OCI-LY1 (cell line): ENCODE results near the gene RRAGD.

Experiments
- H2AFZ ChIP-seq: fragments of 200-600 bp; sonication (generic), shearing (Covaris generic); 2 replicates; pipeline ENCODE4 v1.6.0; 2014; ENCODE audit warnings: antibody characterized with exemption, mild to moderate bottlenecking, low read length
- H3F3A ChIP-seq: fragments of 200-600 bp; sonication (generic), shearing (Covaris generic); 2 replicates; pipeline ENCODE4 v1.6.0; 2014; ENCODE audit warnings: mild to moderate bottlenecking, antibody characterized with exemption, low read length, moderate library complexity; ENCODE audit not compliant: insufficient read depth
- H3K27ac ChIP-seq: fragments of 200-600 bp; sonication (generic); 2 replicates; pipeline ENCODE4 v1.5.1; 2014; ENCODE audit warnings: low read length, mixed run types, mild to moderate bottlenecking, low read depth; ENCODE audit not compliant: poor library complexity, severe bottlenecking
- H3K27me3 ChIP-seq: fragments of 200-600 bp; sonication (generic); 2 replicates; pipeline ENCODE4 v1.6.0; 2014; ENCODE audit warnings: antibody characterized with exemption, mild to moderate bottlenecking, low read length, moderate library complexity; ENCODE audit not compliant: insufficient read depth
- H3K36me3 ChIP-seq: fragments of 200-600 bp; sonication (generic); 2 replicates; pipeline ENCODE4 v1.6.1; 2014; ENCODE audit warnings: mild to moderate bottlenecking, antibody characterized with exemption, low read length, moderate library complexity, mixed read lengths; ENCODE audit not compliant: insufficient read depth
- H3K4me1 ChIP-seq: fragments of 200-600 bp; sonication (generic); 2 replicates; pipeline ENCODE4 v1.5.1; 2014; ENCODE audit warnings: mild to moderate bottlenecking, low read length, moderate library complexity; ENCODE audit not compliant: insufficient read depth, severe bottlenecking
- H3K4me2 ChIP-seq: fragments of 200-600 bp; sonication (generic), shearing (Covaris generic); 2 replicates; pipeline ENCODE4 v1.6.1; 2014; ENCODE audit warnings: low read length
- H3K4me3 ChIP-seq: fragments of 200-600 bp; sonication (generic); 2 replicates; pipeline ENCODE4 v1.5.1; 2014; ENCODE audit warnings: low read length, low read depth, mild to moderate bottlenecking, mixed read lengths; ENCODE audit not compliant: poor library complexity, severe bottlenecking
- H3K79me2 ChIP-seq: fragments of 200-600 bp; shearing (Covaris generic); 2 replicates; pipeline ENCODE4 v1.6.1; 2016; ENCODE audit warnings: mixed run types, low read length, mixed read lengths; ENCODE audit not compliant: insufficient read depth
- H3K9ac ChIP-seq: fragments of 200-600 bp; sonication (generic), shearing (Covaris generic); 2 replicates; pipeline ENCODE4 v1.6.1; 2014; ENCODE audit warnings: mild to moderate bottlenecking, low read length, mixed read lengths
- H3K9me2 ChIP-seq: fragments of 200-600 bp; sonication (generic), shearing (Covaris generic); 2 replicates; pipeline ENCODE4 v1.6.1; 2014; ENCODE audit warnings: low read depth, mild to moderate bottlenecking, low read length, mixed read lengths
- H3K9me3 ChIP-seq: fragments of 200-600 bp; shearing (Covaris generic); 2 replicates; pipeline ENCODE4 v1.6.1; 2014; ENCODE audit warnings: low read length, mixed read lengths
- H4K20me1 ChIP-seq: fragments of 200-600 bp; sonication (generic), shearing (Covaris generic); 2 replicates; pipeline ENCODE4 v1.6.0; 2016; ENCODE audit warnings: mild to moderate bottlenecking, low read length; ENCODE audit not compliant: insufficient read depth
- EZH2 ChIP-seq: fragments of 200-600 bp; sonication (generic), shearing (Covaris generic); IDR thresholded peaks from 2 replicates; pipeline ENCODE4 v1.8.0; 2017; ENCODE audit warnings: borderline replicate concordance, mixed run types, mild to moderate bottlenecking, antibody characterized with exemption, low read length, moderate library complexity, mixed read lengths
- TF ChIP-seq, protein P1 (sequence below): fragments of 200-600 bp; sonication (generic), shearing (Covaris generic); IDR thresholded peaks from 2 replicates; pipeline ENCODE4 v1.5.1; 2017; ENCODE audit warnings: mild to moderate bottlenecking, antibody characterized with exemption, low read length, moderate library complexity, mixed read lengths

RRAGD gene

DNA sequence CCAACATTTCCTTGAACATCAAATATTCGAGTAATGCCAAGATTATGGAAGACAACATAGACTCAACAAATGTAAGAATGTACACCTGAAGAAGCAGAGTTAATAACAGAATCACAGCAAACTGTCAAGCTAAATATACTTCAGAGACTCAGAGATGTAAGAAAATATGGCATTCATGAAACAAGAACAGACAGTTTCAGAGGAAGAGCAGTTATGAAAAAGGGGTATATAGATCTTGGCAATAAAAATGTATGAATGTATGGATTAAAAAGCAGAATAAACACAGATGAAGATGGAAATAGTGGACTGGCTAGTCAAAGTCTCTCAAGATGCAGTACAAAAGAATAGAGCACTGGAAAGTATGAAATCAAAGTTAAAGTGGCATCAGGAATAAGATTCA is 18.4 kb downstream of the RRAGD start:
- H3F3A ChIP-seq: no peaks in the 10 kb centered on the region
- no peaks in the 10 kb centered on the region for H3K9me3 ChIP-seq
- no peak overlapping the region for H3K27ac ChIP-seq
- H3K4me2 ChIP-seq: no peak overlapping the region
- no peaks in the 10 kb centered on the region for H3K27me3 ChIP-seq
- no peak overlapping the region for H3K9ac ChIP-seq
- H3K36me3 ChIP-seq: no peaks in the 10 kb centered on the region
- H3K79me2 ChIP-seq: no peaks in the 10 kb centered on the region
- H3K4me1 ChIP-seq: no peaks in the 10 kb centered on the region
- H3K4me3 ChIP-seq: no peak overlapping the region
- no peaks in the 10 kb centered on the region for H4K20me1 ChIP-seq
- no peak overlapping the region for H2AFZ ChIP-seq
- TF ChIP-seq, protein P1, sequence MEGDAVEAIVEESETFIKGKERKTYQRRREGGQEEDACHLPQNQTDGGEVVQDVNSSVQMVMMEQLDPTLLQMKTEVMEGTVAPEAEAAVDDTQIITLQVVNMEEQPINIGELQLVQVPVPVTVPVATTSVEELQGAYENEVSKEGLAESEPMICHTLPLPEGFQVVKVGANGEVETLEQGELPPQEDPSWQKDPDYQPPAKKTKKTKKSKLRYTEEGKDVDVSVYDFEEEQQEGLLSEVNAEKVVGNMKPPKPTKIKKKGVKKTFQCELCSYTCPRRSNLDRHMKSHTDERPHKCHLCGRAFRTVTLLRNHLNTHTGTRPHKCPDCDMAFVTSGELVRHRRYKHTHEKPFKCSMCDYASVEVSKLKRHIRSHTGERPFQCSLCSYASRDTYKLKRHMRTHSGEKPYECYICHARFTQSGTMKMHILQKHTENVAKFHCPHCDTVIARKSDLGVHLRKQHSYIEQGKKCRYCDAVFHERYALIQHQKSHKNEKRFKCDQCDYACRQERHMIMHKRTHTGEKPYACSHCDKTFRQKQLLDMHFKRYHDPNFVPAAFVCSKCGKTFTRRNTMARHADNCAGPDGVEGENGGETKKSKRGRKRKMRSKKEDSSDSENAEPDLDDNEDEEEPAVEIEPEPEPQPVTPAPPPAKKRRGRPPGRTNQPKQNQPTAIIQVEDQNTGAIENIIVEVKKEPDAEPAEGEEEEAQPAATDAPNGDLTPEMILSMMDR: no peak
- no peak for TF ChIP-seq EZH2
- no peaks in the 10 kb centered on the region for H3K9me2 ChIP-seq

DNA sequence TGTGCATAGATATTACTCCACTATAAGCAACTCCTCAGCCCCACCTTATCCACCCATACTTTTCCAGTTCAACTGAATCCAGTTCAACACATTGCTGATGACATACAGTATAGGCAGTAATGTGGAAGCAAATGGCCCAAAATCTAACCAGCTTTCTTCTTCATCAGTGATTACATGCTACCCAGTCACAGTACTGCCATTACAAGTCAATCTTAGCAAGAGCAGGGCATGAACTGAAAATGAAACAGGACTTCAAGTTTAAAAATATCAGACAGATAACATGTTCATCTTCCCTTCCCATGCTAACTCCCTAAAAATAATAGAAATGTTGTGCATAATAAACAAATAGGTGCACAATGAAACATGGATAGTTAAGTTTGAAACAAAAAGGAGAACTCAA is 19.2 kb downstream of the RRAGD start:
- H3K9me3 ChIP-seq: no peaks in the 10 kb centered on the region
- H3K27me3 ChIP-seq: no peaks in the 10 kb centered on the region
- H3K27ac ChIP-seq: no peak overlapping the region
- H3K4me1 ChIP-seq: peaks cover under 1% of the 10 kb centered on the region
- H3F3A ChIP-seq: no peaks in the 10 kb centered on the region
- H3K79me2 ChIP-seq: no peaks in the 10 kb centered on the region
- H2AFZ ChIP-seq: no peak overlapping the region
- no peaks in the 10 kb centered on the region for H4K20me1 ChIP-seq
- no peaks in the 10 kb centered on the region for H3K9me2 ChIP-seq
- no peak for TF ChIP-seq EZH2
- TF ChIP-seq, protein P1: no peak
- H3K4me2 ChIP-seq: no peak overlapping the region
- no peak overlapping the region for H3K9ac ChIP-seq
- H3K36me3 ChIP-seq: no peaks in the 10 kb centered on the region
- H3K4me3 ChIP-seq: no peak overlapping the region

DNA sequence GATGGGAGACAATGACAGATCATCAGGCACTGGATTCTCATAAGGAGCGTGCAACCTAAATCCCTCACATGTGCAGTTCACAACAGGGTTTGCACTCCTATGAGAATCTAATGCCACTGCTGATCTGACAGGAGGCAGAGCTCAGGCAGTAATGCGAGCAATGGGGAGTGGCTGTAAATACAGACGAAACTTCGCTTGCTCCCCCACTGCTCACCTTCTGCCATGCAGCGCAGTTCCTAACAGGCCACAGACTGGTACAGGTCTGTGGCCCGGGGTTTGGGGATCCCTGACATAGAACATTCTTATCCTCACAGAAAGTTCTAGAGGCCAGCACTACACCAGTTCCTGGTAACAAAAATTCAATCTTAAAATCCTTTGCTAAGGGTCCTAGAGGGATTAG is 23.2 kb downstream of the RRAGD start:
- H3K4me3 ChIP-seq: no peak overlapping the region
- no peak overlapping the region for H3K27ac ChIP-seq
- H3K79me2 ChIP-seq: no peaks in the 10 kb centered on the region
- H3K9me2 ChIP-seq: no peaks in the 10 kb centered on the region
- no peak overlapping the region for H3K4me2 ChIP-seq
- TF ChIP-seq, protein P1: no peak
- TF ChIP-seq EZH2: no peak
- H4K20me1 ChIP-seq: no peaks in the 10 kb centered on the region
- no peaks in the 10 kb centered on the region for H3K9me3 ChIP-seq
- no peaks in the 10 kb centered on the region; the same call in 1 of the 2 replicates for H3K36me3 ChIP-seq
- H3F3A ChIP-seq: no peaks in the 10 kb centered on the region
- H3K9ac ChIP-seq: no peak overlapping the region
- H2AFZ ChIP-seq: no peak overlapping the region
- peaks cover 10% of the 10 kb centered on the region for H3K4me1 ChIP-seq
- H3K27me3 ChIP-seq: no peaks in the 10 kb centered on the region
